Measurements from ENCODE around the gene PATL1. TPM values are rescaled to one million over a fixed set of nuclear protein-coding genes. Genes with fewer than 3 reads are reported as not detected.

PATL1 gene
- total RNA-seq = 6.4 and 8.9 TPM in 2 replicates

GRCh38 chr11:59668950-59669610, at the start of gene PATL1:
PATL1 (minus strand) TSS chr11:59669037; CDS start chr11:59668895, 142 bp downstream.

GRCh38 chr11:59713745-59714144, 44.9 kb upstream of the PATL1 start, which contains the start of gene OR10V1:
OR10V1 (minus strand) TSS chr11:59713845; CDS start chr11:59713845, 0 bp downstream.

GRCh38 chr11:59615637-59616395, 53.0 kb downstream of the PATL1 start, which contains the start of gene OSBP:
OSBP (minus strand) TSS chr11:59615774; CDS start chr11:59615664, 110 bp downstream.

Other genes with a start within 250 kb of the PATL1 start
- not detected in 2 replicates for gene OR5A2, start 242.6 kb downstream of the PATL1 start, total RNA-seq
- gene OR5A1, start 232.6 kb downstream of the PATL1 start, total RNA-seq = not detected in 2 replicates
- gene OR4D6, start 212.1 kb downstream of the PATL1 start, total RNA-seq = not detected in 2 replicates
- not detected in 2 replicates for gene OR4D10, start 195.7 kb downstream of the PATL1 start, total RNA-seq
- gene OR4D11, start 165.5 kb downstream of the PATL1 start, total RNA-seq = not detected in 2 replicates
- gene OR4D9, start 157.5 kb downstream of the PATL1 start, total RNA-seq = not detected in 2 replicates
- 12.9 and 14.5 TPM in 2 replicates for gene OSBP, start 53.3 kb downstream of the PATL1 start, total RNA-seq
- gene OR10V1, start 44.8 kb upstream of the PATL1 start, total RNA-seq = not detected in 2 replicates
- 4.9 and 6.9 TPM in 2 replicates for gene STX3, start 86.3 kb upstream of the PATL1 start, total RNA-seq
- gene MRPL16, start 141.7 kb upstream of the PATL1 start, total RNA-seq = 61.7 and 67.1 TPM in 2 replicates
- gene CBLIF, start 176.5 kb upstream of the PATL1 start, total RNA-seq = not detected in 2 replicates
- gene TCN1, start 197.4 kb upstream of the PATL1 start, total RNA-seq = not detected in 2 replicates
- not detected in 2 replicates for gene OOSP3, start 209.7 kb upstream of the PATL1 start, total RNA-seq

Data from bronchus fibroblast of lung (primary cell).